Thyroid gland (tissue), 4 donors: ENCODE results near the gene ARL8B. TPM values are rescaled to one million over a fixed set of nuclear protein-coding genes. Genes with fewer than 3 reads are reported as not detected.

Experiments
- DNase-seq, 2 donors: peaks; one replicate each; pipeline ENCODE4 v3.0.0-alpha.2; 2019
- H3K27ac ChIP-seq, 3 donors: fragments of 200-600 bp; sonication (generic); 1 replicate in 2 of 3; 2 replicates in 1 of 3; pipeline ENCODE4 v1.5.1; 2016 to 2019; ENCODE audit warnings: mild to moderate bottlenecking in 1 of 3, moderate library complexity in 1 of 3
- H3K27me3 ChIP-seq: fragments of 200-600 bp; sonication (generic); one replicate; pipeline ENCODE4 v1.5.1; 2019
- H3K36me3 ChIP-seq, 2 donors: fragments of 200-600 bp; sonication (generic); one replicate each; pipeline ENCODE4 v1.5.1; 2016 to 2019
- H3K4me1 ChIP-seq, 2 donors: fragments of 200-600 bp; sonication (generic); one replicate each; pipeline ENCODE4 v1.5.1; 2017 to 2019
- H3K4me3 ChIP-seq, 3 donors: fragments of 200-600 bp; sonication (generic); replicated peaks in 1 of 3; 1 replicate in 2 of 3; 2 replicates in 1 of 3; pipeline ENCODE4 v1.5.1; 2016; ENCODE audit warnings: mild to moderate bottlenecking in 1 of 3
- H3K9me3 ChIP-seq: fragments of 200-600 bp; sonication (generic); one replicate; pipeline ENCODE4 v1.5.1; 2017
- CTCF ChIP-seq, 6 experiments: fragments of 200-600 bp in 3 of 6; fragments of 450-650 bp in 3 of 6; sonication (generic) in 3 of 6; IDR thresholded peaks; one replicate each; pipeline ENCODE4 v1.5.1; 2016 to 2019; ENCODE audit warnings: antibody characterized with exemption in 6 of 6, mild to moderate bottlenecking in 2 of 6, inconsistent platforms in 1 of 6, moderate library complexity in 1 of 6
- POLR2A ChIP-seq, 2 donors: fragments of 450-650 bp; IDR thresholded peaks; one replicate each; pipeline ENCODE4 v1.6.1; 2017; ENCODE audit warnings: antibody characterized with exemption in 2 of 2, mild to moderate bottlenecking in 2 of 2, moderate library complexity in 1 of 2
- WGBS, 2 donors: methylation state at CpG; one replicate each; pipeline ENCODE4 v1.1.5; 2017; 5-methylcytosine and 5-hydroxymethylcytosine counted together
- intact Hi-C: fragments of 100-400 bp; cut with DNase I; formaldehyde crosslinking; loops from one replicate; pipeline ENCODE4 v1.15.1; 2023
- total RNA-seq, 4 donors: library from RNA; depleted of rRNA; stranded (reverse); fragments of >200 nt; gene quantifications; one replicate each; pipeline ENCODE4 v1.2.3, GENCODE V29; 2016

Gene ARL8B
- total RNA-seq, 4 donors from 2014 or later, result 51.2 to 75.9 (median 65.3) TPM

GRCh38 chr3:5092018-5092417 lies 30.1 kb upstream of the ARL8B start:
- no peak for DNase-seq
- Histone ChIP-seq H3K27me3 (no peaks in the 10 kb centered on the region), H3K36me3 (no peaks in the 10 kb centered on the region), H3K27ac (no peak overlapping the region), H3K4me1 (peaks cover 0 to 3% of the 10 kb centered on the region in 2 donors), H3K4me3 (no peak overlapping the region), H3K9me3 (no peaks in the 10 kb centered on the region)
- no peak for TF ChIP-seq CTCF (IDR thresholded peaks at IDR 0.05)
- TF ChIP-seq POLR2A (IDR thresholded peaks at IDR 0.05), result no peak
- intact Hi-C loops, result no loop called here
- 84 to 88% methylated on average over 1 of the region's 1 CpG for WGBS, 2 donors

GRCh38 chr3:5093731-5094130 lies 28.4 kb upstream of the ARL8B start:
- Histone ChIP-seq H3K36me3 (no peaks in the 10 kb centered on the region), H3K27me3 (no peaks in the 10 kb centered on the region), H3K4me3 (no peak overlapping the region), H3K4me1 (peaks cover 0 to 3% of the 10 kb centered on the region in 2 donors), H3K9me3 (no peaks in the 10 kb centered on the region), H3K27ac (no peak overlapping the region)
- 76 to 88% methylated on average over 2 of the region's 2 CpGs for WGBS, 2 donors
- intact Hi-C loops, result no loop called here
- TF ChIP-seq CTCF (IDR thresholded peaks at IDR 0.05) (no peak), POLR2A (IDR thresholded peaks at IDR 0.05) (no peak)
- no peak for DNase-seq

- 4 to 7% methylated on average over 11 to 14 of the region's 34 CpGs for WGBS, 2 donors
- Histone ChIP-seq H3K27ac (no peak overlapping the region), H3K27me3 (no peaks in the 10 kb centered on the region)
These were observed 26.2 kb upstream of the ARL8B start for GRCh38 chr3:5095886-5096285.

GRCh38 chr3:5096336-5097008 lies 25.6 kb upstream of the ARL8B start:
- no peak overlapping the region for H3K27ac ChIP-seq
- WGBS, 2 donors, result 71% methylated on average over 11 of the region's 11 CpGs

More at GRCh38 chr3:5095886-5096285, 26.2 kb upstream of the ARL8B start:
- DNase-seq, result no peak
- H3K36me3 ChIP-seq, result no peaks in the 10 kb centered on the region
- H3K4me3 ChIP-seq, result no peak overlapping the region
- TF ChIP-seq POLR2A (IDR thresholded peaks at IDR 0.05) (no peak), CTCF (IDR thresholded peaks at IDR 0.05) (no peak)
- H3K9me3 ChIP-seq, result no peaks in the 10 kb centered on the region
- H3K4me1 ChIP-seq, result peaks cover 0 to 3% of the 10 kb centered on the region in 2 donors
- intact Hi-C loops, result no loop called here

More at GRCh38 chr3:5096336-5097008, 25.6 kb upstream of the ARL8B start:
- DNase-seq, result no peak
- intact Hi-C loops, result no loop called here
- Histone ChIP-seq H3K4me3 (no peak overlapping the region), H3K27me3 (no peaks in the 10 kb centered on the region), H3K9me3 (no peaks in the 10 kb centered on the region), H3K36me3 (no peaks in the 10 kb centered on the region), H3K4me1 (peaks cover 0 to 3% of the 10 kb centered on the region in 2 donors)
- TF ChIP-seq POLR2A (IDR thresholded peaks at IDR 0.05), result no peak
- no peak for TF ChIP-seq CTCF (IDR thresholded peaks at IDR 0.05)
